A673 (cell line): ENCODE data around the gene RIMS1. TPM values are rescaled to one million over a fixed set of nuclear protein-coding genes. Genes with fewer than 3 reads are reported as not detected.

Experiments
- BruUV-seq: library from RNA; stranded (reverse); fragments of 400-500 nt; replicated peaks from 2 replicates; lab custom pipeline; 2021; lab: Mats Ljungman, UMichigan
- CTCF ChIA-PET: fragments of 300-600 bp; sonication (Branson Sonifier 250); formaldehyde crosslinking; loops from one replicate; lab custom pipeline; 2022; ENCODE audit warnings: antibody characterized with exemption; lab: Charles Lee
- POLR2A ChIA-PET: fragments of 300-600 bp; sonication (Branson Sonifier 250); formaldehyde crosslinking; loops from one replicate; lab custom pipeline; 2022; ENCODE audit warnings: antibody characterized with exemption; ENCODE audit not compliant: low non-redundant PET; lab: Charles Lee
- DNase-seq: peaks from one replicate; pipeline ENCODE4 v3.0.0-alpha.2; 2015; ENCODE audit warnings: low spot score
- H3K27ac ChIP-seq: fragments of 200-600 bp; sonication (generic); 2 replicates; pipeline ENCODE4 v1.5.1; 2016; ENCODE audit warnings: mixed run types, low read depth, mild to moderate bottlenecking, mixed read lengths, antibody characterized with exemption, low read length; ENCODE audit not compliant: poor library complexity, severe bottlenecking
- H3K27me3 ChIP-seq: fragments of 200-600 bp; sonication (generic); replicated peaks from 2 replicates; pipeline ENCODE4 v1.6.1; 2017; ENCODE audit warnings: mixed run types, low read depth, mild to moderate bottlenecking, mixed read lengths, antibody characterized with exemption, low read length; ENCODE audit not compliant: insufficient read depth, poor library complexity
- H3K36me3 ChIP-seq: fragments of 200-600 bp; sonication (generic); 2 replicates; pipeline ENCODE4 v1.6.1; 2016; ENCODE audit warnings: mixed run types, mild to moderate bottlenecking, mixed read lengths, antibody characterized with exemption, low read length; ENCODE audit not compliant: insufficient read depth, poor library complexity, severe bottlenecking
- H3K4me1 ChIP-seq: fragments of 200-600 bp; sonication (generic); 2 replicates; pipeline ENCODE4 v1.6.1; 2017; ENCODE audit warnings: mixed run types, mild to moderate bottlenecking, mixed read lengths, antibody characterized with exemption, low read length; ENCODE audit not compliant: insufficient read depth, poor library complexity, severe bottlenecking
- H3K4me3 ChIP-seq: fragments of 200-600 bp; sonication (generic); 2 replicates; pipeline ENCODE4 v1.5.1; 2016; ENCODE audit warnings: low read depth, mixed run types, mild to moderate bottlenecking, mixed read lengths, low read length; ENCODE audit not compliant: poor library complexity, severe bottlenecking
- H3K9me3 ChIP-seq: fragments of 200-600 bp; sonication (generic); 2 replicates; pipeline ENCODE4 v1.6.1; 2016; ENCODE audit warnings: mixed run types, low read depth, mild to moderate bottlenecking, mixed read lengths, antibody characterized with exemption, low read length; ENCODE audit not compliant: poor library complexity, severe bottlenecking
- EZH2 ChIP-seq: fragments of 200-600 bp; sonication (generic); IDR thresholded peaks from 2 replicates; pipeline ENCODE4 v1.6.1; 2017; ENCODE audit warnings: borderline replicate concordance, low read depth, mild to moderate bottlenecking, mixed read lengths, antibody characterized with exemption, low read length; ENCODE audit not compliant: poor library complexity, severe bottlenecking
- intact Hi-C: fragments of 100-400 bp; cut with micrococcal nuclease; formaldehyde crosslinking; loops from one replicate; pipeline ENCODE4 v1.10.0; 2022; ENCODE audit not compliant: unreplicated experiment
- total RNA-seq: library from RNA; stranded (reverse); gene quantifications from 2 replicates; pipeline ENCODE4 v1.2.3, GENCODE V29; 2021
- TF ChIP-seq, protein P1 (sequence below): fragments of 300-800, 200-600 bp; sonication (generic); conservative IDR thresholded peaks from 2 replicates; pipeline ENCODE4 v1.5.1; 2017; ENCODE audit warnings: low read depth, mild to moderate bottlenecking, antibody characterized with exemption, low read length, moderate library complexity, mixed read lengths

Gene RIMS1
- total RNA-seq, 1 experiment from 2014 or later: 1.3 TPM

DNA sequence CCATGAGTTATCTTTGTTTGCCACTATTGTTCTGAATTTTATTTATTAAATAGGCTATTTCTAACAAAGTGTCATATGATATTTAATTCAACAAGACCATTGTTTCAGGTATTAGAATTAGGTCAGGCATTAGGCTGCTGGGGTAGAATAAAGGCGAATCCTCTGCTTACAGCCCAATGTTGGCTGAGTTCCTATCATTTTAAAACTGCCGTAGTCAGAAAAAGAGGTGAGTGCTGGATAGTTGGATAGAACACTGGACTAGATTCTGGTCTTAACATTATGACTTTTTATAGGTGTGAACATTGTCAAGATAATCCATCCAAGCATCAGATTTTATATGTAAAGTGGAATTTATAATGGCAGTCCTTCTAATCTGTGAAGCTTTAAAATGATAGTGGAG, 6.3 kb downstream of the RIMS1 start:
- Histone ChIP-seq H3K36me3 (no peaks in the 10 kb centered on the region), H3K27me3 (no peaks in the 10 kb centered on the region), H3K4me3 (no peak overlapping the region), H3K9me3 (no peaks in the 10 kb centered on the region), H3K4me1 (no peaks in the 10 kb centered on the region), H3K27ac (no peak overlapping the region)
- intact Hi-C loops: no loop called here
- no peak for DNase-seq
- no peak for TF ChIP-seq EZH2
- TF ChIP-seq, protein P1, sequence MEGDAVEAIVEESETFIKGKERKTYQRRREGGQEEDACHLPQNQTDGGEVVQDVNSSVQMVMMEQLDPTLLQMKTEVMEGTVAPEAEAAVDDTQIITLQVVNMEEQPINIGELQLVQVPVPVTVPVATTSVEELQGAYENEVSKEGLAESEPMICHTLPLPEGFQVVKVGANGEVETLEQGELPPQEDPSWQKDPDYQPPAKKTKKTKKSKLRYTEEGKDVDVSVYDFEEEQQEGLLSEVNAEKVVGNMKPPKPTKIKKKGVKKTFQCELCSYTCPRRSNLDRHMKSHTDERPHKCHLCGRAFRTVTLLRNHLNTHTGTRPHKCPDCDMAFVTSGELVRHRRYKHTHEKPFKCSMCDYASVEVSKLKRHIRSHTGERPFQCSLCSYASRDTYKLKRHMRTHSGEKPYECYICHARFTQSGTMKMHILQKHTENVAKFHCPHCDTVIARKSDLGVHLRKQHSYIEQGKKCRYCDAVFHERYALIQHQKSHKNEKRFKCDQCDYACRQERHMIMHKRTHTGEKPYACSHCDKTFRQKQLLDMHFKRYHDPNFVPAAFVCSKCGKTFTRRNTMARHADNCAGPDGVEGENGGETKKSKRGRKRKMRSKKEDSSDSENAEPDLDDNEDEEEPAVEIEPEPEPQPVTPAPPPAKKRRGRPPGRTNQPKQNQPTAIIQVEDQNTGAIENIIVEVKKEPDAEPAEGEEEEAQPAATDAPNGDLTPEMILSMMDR: no peak
- ChIA-PET POLR2A (no interaction called here), CTCF (no interaction called here)
- no TSS peak for BruUV-seq

DNA sequence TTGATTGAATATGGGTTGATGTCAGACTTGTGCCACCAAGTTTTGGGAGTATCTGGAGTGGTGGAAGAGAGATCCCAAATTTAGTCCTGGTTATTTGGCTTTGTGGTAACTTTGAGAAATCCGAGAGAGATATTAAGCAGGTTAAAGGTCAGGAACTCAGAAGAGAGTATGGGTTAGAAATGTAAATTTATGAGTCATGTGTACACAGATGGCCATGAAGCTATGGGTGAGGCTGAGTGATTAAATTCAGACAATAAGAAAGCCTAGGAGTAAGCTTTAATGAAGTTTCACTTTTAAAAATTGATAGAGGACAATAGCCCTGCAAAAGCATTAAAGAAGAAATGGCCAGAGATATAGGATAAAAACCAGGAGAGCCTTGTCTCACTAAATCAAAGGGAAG, 14.3 kb downstream of the RIMS1 start:
- H3K4me1 ChIP-seq: no peaks in the 10 kb centered on the region
- TF ChIP-seq, protein P1: no peak
- TF ChIP-seq EZH2: no peak
- H3K27me3 ChIP-seq: no peaks in the 10 kb centered on the region
- no peak for DNase-seq
- no peaks in the 10 kb centered on the region for H3K9me3 ChIP-seq
- CTCF ChIA-PET: no interaction called here
- no peak overlapping the region for H3K4me3 ChIP-seq
- BruUV-seq: no TSS peak
- POLR2A ChIA-PET: no interaction called here
- H3K27ac ChIP-seq: no peak overlapping the region
- intact Hi-C loops: no loop called here
- no peaks in the 10 kb centered on the region for H3K36me3 ChIP-seq

DNA sequence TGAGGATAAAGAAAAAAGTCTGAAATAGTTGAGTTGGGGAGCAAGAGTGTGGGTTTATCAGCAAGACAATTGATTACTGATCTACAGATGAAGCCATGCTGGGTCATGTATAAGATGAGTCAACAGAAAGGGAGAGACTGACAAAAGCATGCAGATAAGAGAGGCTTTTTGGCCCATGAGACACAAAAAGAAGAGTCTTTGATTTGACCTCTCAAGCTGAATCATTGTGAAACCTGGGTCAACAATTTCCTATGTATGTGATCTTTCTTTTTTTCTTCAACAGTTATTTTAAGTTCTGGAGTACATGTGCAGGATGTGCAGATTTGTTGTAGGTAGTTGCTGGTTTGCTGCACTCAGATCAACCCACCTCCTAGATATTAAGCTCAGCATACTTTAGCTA, 15.9 kb downstream of the RIMS1 start:
- Histone ChIP-seq H3K36me3 (no peaks in the 10 kb centered on the region), H3K4me1 (no peaks in the 10 kb centered on the region), H3K4me3 (no peak overlapping the region), H3K27me3 (no peaks in the 10 kb centered on the region), H3K9me3 (no peaks in the 10 kb centered on the region), H3K27ac (no peak overlapping the region)
- intact Hi-C loops: no loop called here
- BruUV-seq: no TSS peak
- no peak for DNase-seq
- ChIA-PET POLR2A (no interaction called here), CTCF (no interaction called here)
- no peak for TF ChIP-seq EZH2
- TF ChIP-seq, protein P1: no peak
